HG03354 (cell line): ENCODE measurements around the gene UGT1A10.
"Not testable (repeated sequence)": the region's sequence is repeated elsewhere in the genome, so short reads cannot be mapped to it uniquely, and the experiment has no call there.

Source experiments
- ATAC-seq: cut with Tn5 transposase; IDR thresholded peaks from one replicate; pipeline ENCODE4 v1.9.1; 2021; ENCODE audit warnings: mild to moderate bottlenecking; ENCODE audit not compliant: unreplicated experiment, poor library complexity, severe bottlenecking

The UGT1A10 gene

DNA sequence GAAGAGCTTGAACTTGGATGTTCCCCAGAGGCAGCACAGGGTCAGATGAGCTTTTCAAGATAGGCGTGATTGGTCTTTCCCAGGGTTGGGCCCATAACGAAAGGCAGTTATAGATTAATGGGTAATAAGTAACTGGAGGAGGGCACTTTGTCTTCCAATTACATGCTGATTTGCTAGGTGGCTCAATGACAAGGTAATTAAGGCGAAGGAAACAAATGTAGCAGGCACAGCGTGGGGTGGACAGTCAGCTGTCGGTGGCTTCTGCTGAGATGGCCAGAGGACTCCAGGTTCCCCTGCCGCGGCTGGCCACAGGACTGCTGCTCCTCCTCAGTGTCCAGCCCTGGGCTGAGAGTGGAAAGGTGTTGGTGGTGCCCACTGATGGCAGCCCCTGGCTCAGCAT is 82.3 kb downstream of the UGT1A10 start, which contains the start of gene UGT1A4:
TSS of gene UGT1A4 (plus strand) at position 185 of the 400 bp plus-strand sequence. CDS start at position 270, 85 bp downstream.
- no peak for ATAC-seq

DNA sequence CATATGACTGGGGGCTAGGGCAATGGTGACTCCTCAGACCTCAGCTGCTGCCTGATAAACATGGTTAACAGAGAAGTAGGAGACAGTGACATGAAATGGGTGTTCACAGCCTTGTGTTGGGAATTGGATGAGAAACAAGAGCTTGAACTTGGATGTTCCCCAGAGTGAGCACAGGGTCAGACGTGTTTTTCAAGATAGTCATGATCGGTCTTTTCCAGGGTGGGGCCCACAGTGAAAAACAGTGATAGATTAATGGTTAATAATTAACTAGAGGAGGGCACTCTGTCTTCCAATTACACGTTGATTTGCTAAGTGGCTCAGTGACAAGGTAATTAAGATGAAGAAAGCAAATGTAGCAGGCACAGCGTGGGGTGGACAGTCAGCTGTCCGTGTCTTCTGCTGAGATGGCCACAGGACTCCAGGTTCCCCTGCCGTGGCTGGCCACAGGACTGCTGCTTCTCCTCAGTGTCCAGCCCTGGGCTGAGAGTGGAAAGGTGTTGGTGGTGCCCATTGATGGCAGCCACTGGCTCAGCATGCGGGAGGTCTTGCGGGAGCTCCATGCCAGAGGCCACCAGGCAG is 92.6 kb downstream of the UGT1A10 start, which contains the start of gene UGT1A3:
TSS of gene UGT1A3 (plus strand) at position 320 of the 579 bp plus-strand sequence. CDS start at position 405, 85 bp downstream.
- no peak for ATAC-seq

DNA sequence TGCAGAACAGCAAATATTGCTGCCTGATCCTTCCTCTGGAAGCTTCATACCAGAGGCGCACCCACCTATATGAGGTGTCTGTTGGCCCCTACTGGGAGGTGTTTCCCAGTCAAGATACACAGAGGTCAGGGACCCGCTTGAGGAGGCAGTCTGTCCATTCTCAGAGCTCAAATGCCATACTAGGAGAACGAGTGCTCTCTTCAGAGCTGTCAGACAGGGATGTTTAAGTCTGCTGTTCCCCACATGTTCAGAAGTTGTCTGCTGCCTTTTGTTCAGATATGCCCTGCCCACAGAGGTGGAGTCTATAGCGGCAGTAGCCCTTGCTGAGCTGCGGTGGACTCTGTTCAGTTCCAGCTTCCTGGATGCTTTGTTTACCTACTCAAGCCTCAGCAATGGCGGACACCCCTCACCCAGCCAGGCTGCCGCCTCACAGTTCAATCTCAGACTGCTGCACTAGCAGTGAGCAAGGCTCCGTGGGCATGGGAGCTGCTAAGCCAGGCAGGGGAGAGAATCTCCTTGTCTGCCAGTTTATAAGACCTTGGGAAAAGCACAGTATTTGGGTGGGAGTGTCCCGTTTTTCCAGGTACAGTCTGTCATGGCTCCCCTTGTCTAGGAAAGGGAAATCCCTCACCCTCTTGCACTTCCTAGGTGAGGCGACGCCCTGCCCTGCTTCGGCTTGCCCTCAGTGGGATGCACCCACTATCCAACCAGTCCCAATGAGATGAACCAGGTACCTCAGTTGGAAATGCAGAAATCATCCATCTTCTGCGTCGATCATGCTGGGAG is 100.8 kb downstream of the UGT1A10 start:
- ATAC-seq = not testable (repeated sequence)

- no peak for ATAC-seq
These were observed 104.6 kb downstream of the UGT1A10 start for GRCh38 chr2:233740870-233741269.

DNA sequence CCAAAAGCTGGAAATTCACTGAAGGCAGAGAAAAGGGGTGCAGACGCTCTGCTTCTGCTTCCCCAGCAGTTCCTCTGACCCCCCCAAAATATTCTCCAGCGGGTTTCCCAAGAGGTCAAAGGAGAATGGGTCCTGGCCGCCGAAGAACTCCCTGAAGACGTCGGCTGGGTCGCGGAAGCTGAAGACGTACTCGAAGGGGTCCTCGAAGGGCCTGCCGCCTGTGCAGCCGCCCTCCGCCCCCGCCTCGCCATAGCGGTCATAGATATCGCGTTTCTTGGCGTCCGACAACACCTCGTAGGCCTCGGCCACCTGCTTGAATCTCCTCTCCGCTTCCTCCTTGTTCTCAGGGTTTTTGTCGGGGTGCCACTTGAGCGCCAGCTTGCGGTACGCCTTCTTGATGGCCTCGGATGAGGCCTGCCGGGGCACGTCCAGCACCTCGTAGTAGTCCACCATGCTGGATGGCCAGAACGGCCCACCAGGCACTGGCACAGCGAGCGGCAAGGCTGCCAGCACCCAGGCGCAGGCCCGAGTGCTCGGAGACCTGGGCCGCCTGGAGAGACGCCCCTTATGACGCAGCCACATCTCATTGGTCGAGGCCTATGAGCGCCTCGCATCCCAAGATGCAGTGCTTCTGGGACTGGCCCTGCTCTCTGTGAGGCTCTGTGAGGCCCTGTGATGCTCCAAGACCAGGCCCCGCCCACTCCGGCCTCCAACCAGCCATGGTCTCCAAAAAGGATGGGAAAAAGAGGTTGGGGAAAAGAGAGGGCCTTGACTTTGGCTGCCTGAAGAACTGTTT is 107.4 kb downstream of the UGT1A10 start:
- no peak for ATAC-seq

- ATAC-seq = no peak
These were observed 109.0 kb downstream of the UGT1A10 start for GRCh38 chr2:233745073-233745755.

DNA sequence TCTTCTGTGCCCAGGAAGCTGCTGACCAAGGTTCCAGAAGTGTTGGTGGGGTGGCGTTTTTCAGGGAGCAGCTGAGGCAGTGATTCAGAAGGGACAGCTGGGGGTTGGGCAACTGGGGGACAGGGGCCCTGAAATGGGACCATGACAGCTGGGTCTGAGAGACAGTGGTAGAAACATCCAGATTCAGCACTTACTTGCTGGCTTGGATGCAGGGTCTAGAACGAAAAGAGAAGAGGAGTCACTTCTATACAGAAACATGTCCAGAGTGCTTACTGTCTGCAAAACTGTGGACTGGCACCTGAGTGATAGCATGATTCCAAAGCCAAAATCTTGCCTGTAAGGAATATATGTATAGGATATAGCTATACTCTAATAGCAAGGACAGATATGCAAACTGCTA is 109.6 kb downstream of the UGT1A10 start:
- ATAC-seq = not testable (repeated sequence)

DNA sequence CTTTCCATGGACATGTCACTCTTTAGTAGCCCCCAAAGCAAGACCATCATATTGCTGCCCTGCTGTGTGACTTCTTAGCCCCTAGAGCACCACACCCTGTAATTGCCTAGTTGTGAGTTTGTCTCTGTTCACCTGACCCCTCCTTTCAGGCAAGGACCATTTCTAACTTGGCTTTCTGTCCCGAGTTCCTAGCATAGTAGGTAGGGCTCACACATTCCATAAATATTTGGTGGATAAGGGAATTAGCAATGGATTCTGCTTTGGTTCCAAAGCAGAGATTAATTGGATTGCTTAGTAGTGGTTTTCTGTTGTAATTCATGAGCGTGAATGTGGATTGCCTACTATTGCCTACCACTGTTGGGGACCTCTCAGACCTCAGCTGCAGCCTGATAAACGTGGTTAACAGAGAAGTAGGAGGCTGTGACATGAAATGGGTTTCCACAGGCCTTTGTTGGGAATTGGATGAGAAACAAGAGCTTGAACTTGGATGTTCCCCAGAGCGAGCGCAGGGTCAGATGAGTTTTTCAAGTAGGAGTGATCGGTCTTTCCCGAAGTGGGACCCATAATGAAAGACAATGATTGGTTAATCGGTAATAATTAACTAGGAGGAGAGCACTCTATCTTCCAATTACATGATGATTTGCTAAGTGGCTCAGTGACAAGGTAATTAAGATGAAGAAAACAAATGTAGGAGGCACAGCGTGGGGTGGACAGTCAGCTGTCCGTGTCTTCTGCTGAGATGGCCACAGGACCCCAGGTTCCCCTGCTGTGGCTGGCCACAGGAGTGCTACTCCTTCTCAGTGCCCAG is 110.4 kb downstream of the UGT1A10 start:
- ATAC-seq = no peak

GRCh38 chr2:233747283-233747544 is 111.0 kb downstream of the UGT1A10 start:
- no peak for ATAC-seq

DNA sequence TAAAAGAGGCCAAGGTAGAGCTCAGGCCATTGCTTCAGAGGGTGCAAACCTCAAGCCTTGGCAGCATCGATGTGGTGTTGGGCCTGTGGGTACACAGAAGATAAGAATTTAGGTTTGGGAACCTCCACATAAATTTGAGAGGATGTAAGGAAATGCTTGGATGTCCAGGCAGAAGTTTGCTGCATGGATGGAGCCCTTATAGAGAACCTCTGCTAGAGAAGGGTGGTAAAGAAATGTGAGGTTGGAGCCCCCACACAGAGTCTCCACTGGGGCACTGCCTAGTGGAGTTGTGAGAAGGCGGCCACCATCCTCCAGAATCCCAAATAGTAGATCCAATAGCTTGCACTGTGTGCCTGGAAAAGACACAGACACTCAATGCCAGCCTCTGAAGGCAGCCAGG is 114.4 kb downstream of the UGT1A10 start:
- ATAC-seq = not testable (repeated sequence)

- not testable (repeated sequence) for ATAC-seq
These were observed 115.2 kb downstream of the UGT1A10 start for GRCh38 chr2:233751212-233752009.

GRCh38 chr2:233754872-233755611 is 118.8 kb downstream of the UGT1A10 start:
- ATAC-seq = no peak

- no peak for ATAC-seq
These were observed 120.3 kb downstream of the UGT1A10 start for GRCh38 chr2:233756429-233757081.

- no peak for ATAC-seq
These were observed 121.9 kb downstream of the UGT1A10 start for GRCh38 chr2:233758141-233758540.

DNA sequence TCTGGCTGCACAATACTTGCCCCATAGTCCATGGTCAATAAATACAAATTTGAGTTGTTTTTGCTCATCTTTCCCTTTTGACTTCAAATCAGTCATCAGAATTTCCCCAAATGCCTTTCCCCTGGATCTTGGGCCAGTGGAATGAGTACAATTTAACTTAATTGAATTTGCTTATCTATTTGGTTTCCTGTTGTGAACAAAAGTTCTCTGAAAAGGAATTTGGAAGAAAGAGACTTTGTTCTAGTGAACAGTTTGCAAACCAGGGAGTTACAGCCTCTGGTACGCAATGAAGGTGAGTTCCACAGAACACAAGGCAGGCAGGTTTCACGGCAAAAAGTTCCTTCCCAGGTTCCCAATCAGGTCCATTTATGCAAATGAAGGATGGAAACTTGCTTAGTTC is 122.6 kb downstream of the UGT1A10 start:
- ATAC-seq = no peak

DNA sequence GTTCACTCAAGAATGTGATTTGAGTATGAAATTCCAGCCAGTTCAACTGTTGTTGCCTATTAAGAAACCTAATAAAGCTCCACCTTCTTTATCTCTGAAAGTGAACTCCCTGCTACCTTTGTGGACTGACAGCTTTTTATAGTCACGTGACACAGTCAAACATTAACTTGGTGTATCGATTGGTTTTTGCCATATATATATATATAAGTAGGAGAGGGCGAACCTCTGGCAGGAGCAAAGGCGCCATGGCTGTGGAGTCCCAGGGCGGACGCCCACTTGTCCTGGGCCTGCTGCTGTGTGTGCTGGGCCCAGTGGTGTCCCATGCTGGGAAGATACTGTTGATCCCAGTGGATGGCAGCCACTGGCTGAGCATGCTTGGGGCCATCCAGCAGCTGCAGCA is 123.8 kb downstream of the UGT1A10 start, which contains the start of gene UGT1A1:
TSS of gene UGT1A1 (plus strand) at position 228 of the 400 bp plus-strand sequence. CDS start at position 246, 18 bp downstream.
- ATAC-seq = no peak

- ATAC-seq = no peak
These were observed 125.0 kb downstream of the UGT1A10 start for GRCh38 chr2:233761040-233761769.
